PC-3 (cell line): ENCODE data around the gene MEDAG. TPM values are rescaled to one million over a fixed set of nuclear protein-coding genes. Genes with fewer than 3 reads are reported as not detected.

Experiments
- ATAC-seq: fragments of 200-7000 bp; cut with Tn5 transposase; 2 replicates; pipeline ENCODE4 v1.9.1; 2020; ENCODE audit warnings: mild to moderate bottlenecking, moderate library complexity
- BruUV-seq: library from RNA; stranded (reverse); fragments of 400-500 nt; replicated peaks from 2 replicates; lab custom pipeline; 2021; lab: Mats Ljungman, UMichigan
- CTCF ChIA-PET: fragments of 300-600 bp; sonication (Branson Sonifier 250); formaldehyde crosslinking; loops from one replicate; lab custom pipeline; 2022; ENCODE audit warnings: antibody characterized with exemption; lab: Charles Lee
- POLR2A ChIA-PET: fragments of 300-600 bp; sonication (Branson Sonifier 250); formaldehyde crosslinking; loops from one replicate; lab custom pipeline; 2022; ENCODE audit warnings: antibody characterized with exemption; ENCODE audit not compliant: unreplicated experiment; lab: Charles Lee
- DNase-seq: peaks from one replicate; pipeline ENCODE4 v3.0.0-alpha.2; 2015
- H2AFZ ChIP-seq: fragments of 300-600 bp; sonication (generic); 2 replicates; pipeline ENCODE4 v1.6.0; 2016; ENCODE audit warnings: antibody characterized with exemption, low read length
- H3F3A ChIP-seq: fragments of 300-600 bp; sonication (generic); one replicate; pipeline ENCODE4 v1.6.0; 2017; ENCODE audit warnings: antibody characterized with exemption, low read length, control low read depth, mild to moderate bottlenecking; ENCODE audit not compliant: unreplicated experiment
- H3K27ac ChIP-seq: fragments of 300-600 bp; sonication (generic); 2 replicates; pipeline ENCODE4 v1.5.1; 2016; ENCODE audit warnings: mild to moderate bottlenecking, low read length
- H3K27me3 ChIP-seq: fragments of 300-600 bp; sonication (generic); 2 replicates; pipeline ENCODE4 v1.6.1; 2016; ENCODE audit warnings: low read length, mixed read lengths
- H3K36me3 ChIP-seq: fragments of 300-600 bp; sonication (generic); 2 replicates; pipeline ENCODE4 v1.6.1; 2016; ENCODE audit warnings: low read depth, mixed run types, low read length, mixed read lengths
- H3K4me1 ChIP-seq: fragments of 300-600 bp; sonication (generic); 2 replicates; pipeline ENCODE4 v1.5.1; 2016; ENCODE audit warnings: low read length; ENCODE audit not compliant: insufficient read depth
- H3K4me2 ChIP-seq: fragments of 300-600 bp; sonication (generic); 2 replicates; pipeline ENCODE4 v1.6.0; 2016; ENCODE audit warnings: low read length
- H3K4me3 ChIP-seq: fragments of 300-600 bp; sonication (generic); 2 replicates; pipeline ENCODE4 v1.5.1; 2016; ENCODE audit warnings: mild to moderate bottlenecking, low read length, mixed read lengths
- H3K79me2 ChIP-seq: fragments of 300-600 bp; sonication (generic); 2 replicates; pipeline ENCODE4 v1.6.1; 2017; ENCODE audit warnings: low read length, mixed read lengths
- H3K9ac ChIP-seq: fragments of 300-600 bp; sonication (generic); 2 replicates; pipeline ENCODE4 v1.6.0; 2016; ENCODE audit warnings: mild to moderate bottlenecking, low read length
- H3K9me2 ChIP-seq: fragments of 300-600 bp; sonication (generic); replicated peaks from 2 replicates; pipeline ENCODE4 v1.6.1; 2016; ENCODE audit warnings: mixed run types, low read length, mixed read lengths
- H3K9me3 ChIP-seq: fragments of 300-600 bp; sonication (generic); 2 replicates; pipeline ENCODE4 v1.6.1; 2016; ENCODE audit warnings: low read length, mixed read lengths
- H4K20me1 ChIP-seq: fragments of 300-600 bp; sonication (generic); 2 replicates; pipeline ENCODE4 v1.6.1; 2016; ENCODE audit warnings: low read length, mixed read lengths
- EZH2 ChIP-seq: fragments of 300-600 bp; sonication (generic); IDR thresholded peaks from one replicate; pipeline ENCODE4 v1.6.1; 2017; ENCODE audit warnings: antibody characterized with exemption, mild to moderate bottlenecking, low read length; ENCODE audit not compliant: unreplicated experiment
- EZH2phosphoT487 ChIP-seq: fragments of 300-600 bp; sonication (generic); IDR thresholded peaks from 2 replicates; pipeline ENCODE4 v1.6.1; 2018; ENCODE audit warnings: mild to moderate bottlenecking, antibody characterized with exemption, low read length, borderline replicate concordance
- intact Hi-C: fragments of 100-400 bp; cut with micrococcal nuclease; formaldehyde crosslinking; loops from 2 replicates; pipeline ENCODE4 v1.9.0; 2023
- total RNA-seq: library from RNA; depleted of rRNA; stranded (reverse); fragments of >200 nt; gene quantifications from 2 replicates; pipeline ENCODE4 v1.2.3, GENCODE V29; 2014
- TF ChIP-seq, protein P1 (sequence below): fragments of 300-600 bp; sonication (generic); conservative IDR thresholded peaks from 2 replicates; pipeline ENCODE4 v1.5.1; 2017; ENCODE audit warnings: antibody characterized with exemption, low read depth, mild to moderate bottlenecking, low read length

Gene MEDAG
- total RNA-seq, 1 experiment from 2014 or later, result not detected

DNA sequence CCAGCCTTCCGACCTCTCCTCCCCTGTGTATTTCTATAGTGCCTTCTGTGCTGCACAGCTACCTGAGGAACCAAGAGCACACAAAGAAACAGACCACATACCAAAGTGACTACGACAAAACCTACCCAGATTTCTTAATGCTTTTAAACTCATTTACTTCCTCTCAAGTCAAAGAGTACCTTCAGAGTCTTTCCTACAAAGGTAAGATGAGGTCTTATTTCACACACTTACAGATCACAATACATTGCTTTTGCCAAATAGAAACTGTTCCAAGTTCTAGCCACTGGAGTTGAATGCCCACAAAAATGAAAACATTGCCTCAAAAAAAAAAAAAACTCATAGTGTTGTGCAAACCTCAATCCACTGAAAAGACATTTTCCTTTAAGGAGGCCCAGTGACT, 62.8 kb downstream of the MEDAG start:
- peaks cover 10% of the 10 kb centered on the region for H3K27me3 ChIP-seq
- H3K4me3 ChIP-seq, result no peak overlapping the region
- H2AFZ ChIP-seq, result no peak overlapping the region
- no peak overlapping the region for H3K9ac ChIP-seq
- no peaks in the 10 kb centered on the region for H4K20me1 ChIP-seq
- DNase-seq, result no peak
- TF ChIP-seq EZH2phosphoT487, result no peak
- BruUV-seq, result no TSS peak
- H3K9me2 ChIP-seq, result no peaks in the 10 kb centered on the region
- ATAC-seq, result no peak
- no peak overlapping the region for H3K27ac ChIP-seq
- intact Hi-C loops, result no loop called here
- ChIA-PET POLR2A (no interaction called here), CTCF (no interaction called here)
- no peaks in the 10 kb centered on the region; the same call in 1 of the 2 replicates for H3K4me1 ChIP-seq
- no peaks in the 10 kb centered on the region for H3K79me2 ChIP-seq
- no peaks in the 10 kb centered on the region for H3F3A ChIP-seq
- no peaks in the 10 kb centered on the region for H3K9me3 ChIP-seq
- H3K36me3 ChIP-seq, result no peaks in the 10 kb centered on the region
- H3K4me2 ChIP-seq, result no peak overlapping the region

DNA sequence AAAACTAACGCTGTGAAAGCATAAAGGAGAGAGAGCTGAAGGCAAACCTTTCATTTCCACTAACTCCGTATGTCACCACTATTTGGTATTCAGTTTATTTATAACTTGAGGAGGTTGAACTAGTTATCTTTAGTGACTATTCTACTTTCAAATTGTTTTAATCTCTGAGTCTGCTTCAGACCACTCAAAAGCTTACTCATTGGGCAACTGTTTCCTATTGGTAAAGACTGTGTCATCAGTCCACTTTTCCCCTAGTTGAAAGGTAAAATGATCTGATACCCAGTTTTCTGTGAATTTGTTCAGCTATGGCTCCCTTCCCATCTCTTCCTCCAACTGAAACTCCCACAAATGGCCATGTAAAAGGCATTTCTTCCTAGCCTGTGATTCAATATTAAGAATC, 65.5 kb downstream of the MEDAG start:
- TF ChIP-seq EZH2 (no peak), EZH2phosphoT487 (no peak)
- TF ChIP-seq, protein P1, sequence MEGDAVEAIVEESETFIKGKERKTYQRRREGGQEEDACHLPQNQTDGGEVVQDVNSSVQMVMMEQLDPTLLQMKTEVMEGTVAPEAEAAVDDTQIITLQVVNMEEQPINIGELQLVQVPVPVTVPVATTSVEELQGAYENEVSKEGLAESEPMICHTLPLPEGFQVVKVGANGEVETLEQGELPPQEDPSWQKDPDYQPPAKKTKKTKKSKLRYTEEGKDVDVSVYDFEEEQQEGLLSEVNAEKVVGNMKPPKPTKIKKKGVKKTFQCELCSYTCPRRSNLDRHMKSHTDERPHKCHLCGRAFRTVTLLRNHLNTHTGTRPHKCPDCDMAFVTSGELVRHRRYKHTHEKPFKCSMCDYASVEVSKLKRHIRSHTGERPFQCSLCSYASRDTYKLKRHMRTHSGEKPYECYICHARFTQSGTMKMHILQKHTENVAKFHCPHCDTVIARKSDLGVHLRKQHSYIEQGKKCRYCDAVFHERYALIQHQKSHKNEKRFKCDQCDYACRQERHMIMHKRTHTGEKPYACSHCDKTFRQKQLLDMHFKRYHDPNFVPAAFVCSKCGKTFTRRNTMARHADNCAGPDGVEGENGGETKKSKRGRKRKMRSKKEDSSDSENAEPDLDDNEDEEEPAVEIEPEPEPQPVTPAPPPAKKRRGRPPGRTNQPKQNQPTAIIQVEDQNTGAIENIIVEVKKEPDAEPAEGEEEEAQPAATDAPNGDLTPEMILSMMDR, result no peak
- ATAC-seq (no peak), DNase-seq (no peak)
- intact Hi-C loops, result no loop called here
- Histone ChIP-seq H3K27ac (no peak overlapping the region), H3K9me2 (no peaks in the 10 kb centered on the region), H3K9ac (no peak overlapping the region), H2AFZ (no peak overlapping the region), H3K4me3 (no peak overlapping the region), H3K27me3 (peaks cover 3% of the 10 kb centered on the region; the same call in 1 of the 2 replicates), H4K20me1 (no peaks in the 10 kb centered on the region), H3K4me1 (no peaks in the 10 kb centered on the region; the same call in 1 of the 2 replicates), H3K36me3 (no peaks in the 10 kb centered on the region), H3K4me2 (no peak overlapping the region), H3K9me3 (no peaks in the 10 kb centered on the region), H3F3A (no peaks in the 10 kb centered on the region), H3K79me2 (no peaks in the 10 kb centered on the region)
- BruUV-seq, result no TSS peak
- ChIA-PET CTCF (no interaction called here), POLR2A (no interaction called here)

DNA sequence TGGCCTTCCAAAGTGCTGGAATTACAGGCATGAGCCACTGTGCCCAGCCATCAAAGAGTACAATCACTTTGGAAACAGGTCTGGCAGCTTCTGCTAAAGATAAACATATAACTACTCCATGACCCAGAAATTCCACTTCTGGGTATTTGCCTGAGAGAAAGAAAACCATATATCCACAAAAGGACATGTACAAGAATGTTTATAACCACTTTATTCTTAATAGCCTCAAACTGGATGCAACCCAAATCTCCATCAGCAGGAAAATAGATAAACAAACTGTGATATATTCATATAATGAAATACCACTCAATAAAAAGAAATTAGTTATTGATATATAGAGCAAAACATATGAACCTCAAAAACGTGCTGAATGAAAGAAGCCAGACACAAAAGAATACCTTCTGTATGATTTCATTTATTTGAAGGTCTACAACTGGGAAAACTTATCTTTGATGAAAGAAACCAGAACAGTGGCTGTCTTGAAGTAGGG, 66.9 kb downstream of the MEDAG start:
- Histone ChIP-seq H3K9me2 (no peaks in the 10 kb centered on the region), H3K4me3 (no peak overlapping the region), H4K20me1 (no peaks in the 10 kb centered on the region), H2AFZ (no peak overlapping the region), H3K9me3 (no peaks in the 10 kb centered on the region), H3K4me2 (no peak overlapping the region), H3F3A (no peaks in the 10 kb centered on the region), H3K9ac (no peak overlapping the region), H3K27ac (no peak overlapping the region), H3K36me3 (no peaks in the 10 kb centered on the region), H3K4me1 (peaks cover 7% of the 10 kb centered on the region), H3K79me2 (no peaks in the 10 kb centered on the region), H3K27me3 (peaks cover 3% of the 10 kb centered on the region; the same call in 1 of the 2 replicates)
- TF ChIP-seq EZH2 (no peak), EZH2phosphoT487 (no peak)
- TF ChIP-seq, protein P1, result no peak
- ChIA-PET CTCF (no interaction called here), POLR2A (no interaction called here)
- no TSS peak for BruUV-seq
- no peak for ATAC-seq
- peak; percentile 52 for DNase-seq
- intact Hi-C loops, result no loop called here
